H1 (cell line): Measurements from ENCODE around the gene GHRHR. TPM values are rescaled to one million over a fixed set of nuclear protein-coding genes. Genes with fewer than 3 reads are reported as not detected.

Experiments
- CTCF ChIA-PET: fragments of 300-600 bp; sonication (Branson Sonifier 250); formaldehyde crosslinking; loops from one replicate; lab custom pipeline; 2021; ENCODE audit not compliant: partially characterized antibody; lab: Charles Lee
- POLR2A ChIA-PET: fragments of 300-600 bp; sonication (Branson Sonifier 250); formaldehyde crosslinking; loops from one replicate; lab custom pipeline; 2021; ENCODE audit warnings: inconsistent platforms; ENCODE audit not compliant: partially characterized antibody; lab: Charles Lee
- DNase-seq, 2 experiments: peaks; one replicate each; pipeline versions ENCODE4 v3.0.0 to v3.0.0-alpha.2; 2010 to 2022; ENCODE audit warnings: low spot score in 2 of 2, low read depth in 1 of 2, mixed read lengths in 1 of 2
- FAIRE-seq: peaks from 2 replicates; lab custom pipeline; 2011; peaks lifted over from hg19 to GRCh38; lab: Jason Lieb, UNC
- H2AFZ ChIP-seq: 2 replicates; pipeline ENCODE4 v1.8.1; 2012; ENCODE audit warnings: low read length, inconsistent platforms
- H2AK5ac ChIP-seq: 2 replicates; pipeline ENCODE4 v1.6.1; 2013; ENCODE audit warnings: low read depth, low read length
- H2BK120ac ChIP-seq: replicated peaks from 2 replicates; pipeline ENCODE3; 2013; ENCODE audit warnings: low read depth, low read length, inconsistent platforms
- H2BK12ac ChIP-seq: 2 replicates; pipeline ENCODE4 v1.6.1; 2013; ENCODE audit warnings: low read depth, low read length
- H2BK15ac ChIP-seq: 2 replicates; pipeline ENCODE4 v1.6.1; 2013; ENCODE audit warnings: low read length
- H2BK20ac ChIP-seq: 2 replicates; pipeline ENCODE4 v1.6.1; 2013; ENCODE audit warnings: low read length
- H2BK5ac ChIP-seq: 2 replicates; pipeline ENCODE4 v1.6.1; 2013; ENCODE audit warnings: low read depth, low read length
- H3K14ac ChIP-seq: 2 replicates; pipeline ENCODE4 v1.6.1; 2013; ENCODE audit warnings: inconsistent platforms; ENCODE audit not compliant: insufficient read length
- H3K18ac ChIP-seq: 2 replicates; pipeline ENCODE4 v1.6.1; 2013; ENCODE audit warnings: low read length; ENCODE audit errors: extremely low read depth
- H3K23ac ChIP-seq: 2 replicates; pipeline ENCODE4 v1.6.1; 2013; ENCODE audit warnings: inconsistent platforms; ENCODE audit not compliant: insufficient read length
- H3K23me2 ChIP-seq: 2 replicates; pipeline ENCODE4 v1.6.1; 2013; ENCODE audit warnings: low read depth, low read length
- H3K27ac ChIP-seq: 2 replicates; pipeline ENCODE4 v1.6.1; 2011; ENCODE audit warnings: low read depth, low read length, inconsistent platforms
- H3K27me3 ChIP-seq, 4 experiments: replicated peaks in 1 of 4; 1 replicate in 1 of 4; 2 replicates in 3 of 4; pipeline versions ENCODE4 v1.6.1 to v1.8.1; 2011 to 2013; ENCODE audit warnings: low read length in 3 of 4, mild to moderate bottlenecking in 3 of 4, inconsistent platforms in 2 of 4, mixed read lengths in 2 of 4, moderate library complexity in 1 of 4; ENCODE audit not compliant: control insufficient read depth in 3 of 4, insufficient read depth in 3 of 4; ENCODE audit errors: extremely low read depth in 1 of 4
- H3K36me3 ChIP-seq, 4 experiments: 2 replicates each; pipeline versions ENCODE4 v1.6.1 to v1.8.1; 2011 to 2013; ENCODE audit warnings: mild to moderate bottlenecking in 4 of 4, low read length in 3 of 4, moderate library complexity in 2 of 4, control low read depth in 1 of 4, inconsistent platforms in 1 of 4; ENCODE audit not compliant: insufficient read depth in 4 of 4, control insufficient read depth in 2 of 4
- H3K4ac ChIP-seq: replicated peaks from 2 replicates; pipeline ENCODE3; 2013; ENCODE audit warnings: low read length, low read depth, mixed read lengths, inconsistent platforms; ENCODE audit not compliant: insufficient read length
- H3K4me1 ChIP-seq, 4 experiments: replicated peaks in 1 of 4; 1 replicate in 1 of 4; 2 replicates in 3 of 4; pipeline versions ENCODE4 v1.6.1 to v1.8.1; 2011 to 2013; ENCODE audit warnings: low read length in 3 of 4, inconsistent platforms in 2 of 4, mixed read lengths in 1 of 4; ENCODE audit not compliant: insufficient read depth in 4 of 4, control insufficient read depth in 3 of 4
- H3K4me2 ChIP-seq, 2 experiments: 2 replicates each; pipeline versions ENCODE4 v1.6.1 to v1.8.1; 2011 to 2013; ENCODE audit warnings: low read depth in 2 of 2, low read length in 2 of 2, control low read depth in 1 of 2, inconsistent platforms in 1 of 2, mild to moderate bottlenecking in 1 of 2; ENCODE audit not compliant: insufficient read depth in 1 of 2
- H3K4me3 ChIP-seq, 4 experiments: fragments of 200-600, 300-600 bp in 1 of 4; sonication (generic), shearing (Covaris generic), sonication (Bioruptor Twin) in 1 of 4; 2 replicates each; pipeline versions ENCODE4 v1.5.1 to v1.8.1; 2011 to 2016; ENCODE audit warnings: low read length in 4 of 4, low read depth in 3 of 4, control low read depth in 2 of 4, inconsistent platforms in 2 of 4, mild to moderate bottlenecking in 2 of 4, mixed read lengths in 1 of 4, moderate library complexity in 1 of 4; ENCODE audit not compliant: insufficient read depth in 2 of 4; ENCODE audit errors: extremely low read depth in 1 of 4
- H3K56ac ChIP-seq: replicated peaks from 2 replicates; pipeline ENCODE3; 2013; ENCODE audit warnings: low read depth, mild to moderate bottlenecking, mixed read lengths, low read length, inconsistent platforms; ENCODE audit not compliant: insufficient read length
- H3K79me1 ChIP-seq: 2 replicates; pipeline ENCODE4 v1.6.1; 2013; ENCODE audit warnings: low read depth, low read length, control low read depth
- H3K79me2 ChIP-seq, 2 experiments: 2 replicates each; pipeline versions ENCODE4 v1.6.1 to v1.8.1; 2012 to 2013; ENCODE audit warnings: low read length in 2 of 2, mild to moderate bottlenecking in 2 of 2, inconsistent platforms in 1 of 2; ENCODE audit not compliant: insufficient read depth in 2 of 2, control insufficient read depth in 1 of 2
- H3K9ac ChIP-seq, 4 experiments: replicated peaks in 1 of 4; 1 replicate in 1 of 4; 2 replicates in 3 of 4; pipeline versions ENCODE4 v1.6.1 to v1.8.1; 2011 to 2013; ENCODE audit warnings: low read depth in 3 of 4, low read length in 3 of 4, control low read depth in 2 of 4, mild to moderate bottlenecking in 2 of 4, moderate library complexity in 2 of 4, inconsistent platforms in 1 of 4; ENCODE audit errors: extremely low read depth in 1 of 4
- H3K9me3 ChIP-seq, 2 experiments: 2 replicates each; pipeline versions ENCODE4 v1.6.1 to v1.8.1; 2012 to 2013; ENCODE audit warnings: mild to moderate bottlenecking in 2 of 2, moderate library complexity in 2 of 2, control low read depth in 1 of 2, inconsistent platforms in 1 of 2, low read depth in 1 of 2, low read length in 1 of 2, mixed read lengths in 1 of 2; ENCODE audit not compliant: insufficient read depth in 2 of 2
- H4K20me1 ChIP-seq, 2 experiments: replicated peaks in 1 of 2; 2 replicates each; pipeline versions ENCODE3 to v1.8.1; 2011 to 2013; ENCODE audit warnings: inconsistent platforms in 2 of 2, low read length in 2 of 2, mild to moderate bottlenecking in 1 of 2; ENCODE audit not compliant: insufficient read depth in 2 of 2, control insufficient read depth in 1 of 2
- H4K5ac ChIP-seq: 2 replicates; pipeline ENCODE4 v1.6.1; 2013; ENCODE audit warnings: low read length, low read depth, mixed read lengths, inconsistent platforms; ENCODE audit not compliant: insufficient read length
- H4K8ac ChIP-seq: 2 replicates; pipeline ENCODE4 v1.8.0; 2013; ENCODE audit warnings: mild to moderate bottlenecking, moderate library complexity, low read length, inconsistent platforms; ENCODE audit not compliant: insufficient read depth; ENCODE audit errors: extremely low read depth
- H4K91ac ChIP-seq: replicated peaks from 2 replicates; pipeline ENCODE3; 2013; ENCODE audit warnings: low read length, mixed read lengths, inconsistent platforms; ENCODE audit not compliant: insufficient read length
- CEBPB ChIP-seq: IDR thresholded peaks from 2 replicates; pipeline ENCODE4 v1.6.1; 2012; ENCODE audit warnings: low read depth, low read length
- CHD2 ChIP-seq: IDR thresholded peaks from 2 replicates; pipeline ENCODE4 v1.6.1; 2012; ENCODE audit warnings: low read length, improper control_type of control experiment
- EGR1 ChIP-seq: IDR thresholded peaks from 2 replicates; pipeline ENCODE4 v1.6.1; 2011; ENCODE audit warnings: low read depth, low read length, borderline replicate concordance
- NANOG ChIP-seq: IDR thresholded peaks from 2 replicates; pipeline ENCODE4 v1.6.1; 2011; ENCODE audit warnings: low read length, low read depth, mild to moderate bottlenecking, inconsistent platforms; ENCODE audit not compliant: insufficient read depth, poor library complexity, severe bottlenecking
- RAD21 ChIP-seq, 2 experiments: IDR thresholded peaks in 1 of 2; conservative IDR thresholded peaks in 1 of 2; 2 replicates each; pipeline ENCODE4 v1.6.1; 2011; ENCODE audit warnings: low read depth in 2 of 2, low read length in 2 of 2, improper control_type of control experiment in 1 of 2, inconsistent platforms in 1 of 2, mild to moderate bottlenecking in 1 of 2, moderate library complexity in 1 of 2
- YY1 ChIP-seq: IDR thresholded peaks from 2 replicates; pipeline ENCODE4 v1.6.1; 2011; ENCODE audit warnings: low read depth, mild to moderate bottlenecking, low read length
- WGBS, 2 experiments: shearing (Covaris generic) in 1 of 2; methylation state at CpG; one replicate each; pipeline versions ENCODE4 v1.1.6 to v1.1.7; 2013 to 2015; ENCODE audit warnings: low lambda C conversion rate in 2 of 2, mixed read lengths in 2 of 2, inconsistent platforms in 1 of 2, low coverage in 1 of 2, missing lambda C conversion rate in 1 of 2; ENCODE audit not compliant: insufficient replicate concordance in 2 of 2, insufficient coverage in 1 of 2, insufficient read length in 1 of 2; ENCODE audit errors: extremely low coverage in 1 of 2, missing lambda C conversion rate in 1 of 2; 5-methylcytosine and 5-hydroxymethylcytosine counted together
- polyA plus RNA-seq, 7 experiments: library from polyadenylated mRNA; depleted of rRNA in 3 of 7; stranded (reverse) in 5 of 7; unstranded in 2 of 7; fragments of >200 nt in 5 of 7; fragments of 200-250 nt in 2 of 7; gene quantifications; 1 replicate in 5 of 7; 2 replicates in 1 of 7; 4 replicates in 1 of 7; pipeline versions ENCODE4 v1.2.1 to v1.2.3, GENCODE V29; 2011 to 2013; ENCODE audit warnings: missing spikeins in 2 of 7, mixed read lengths in 2 of 7
- total RNA-seq: library from RNA; stranded (reverse); fragmentation: NEBNext Ultra II Directional; extraction: Animal tissue kit (Norgen Biotek cat#: 25700); gene quantifications from 2 replicates; pipeline ENCODE4 v1.2.1, GENCODE V29; 2021
- TF ChIP-seq, protein P1 (sequence below), 3 experiments: IDR thresholded peaks; 1 replicate in 2 of 3; 2 replicates in 1 of 3; pipeline versions ENCODE4 v1.5.1 to v1.6.1; 2011; ENCODE audit warnings: low read length in 3 of 3, mild to moderate bottlenecking in 3 of 3, inconsistent platforms in 2 of 3, low read depth in 1 of 3, moderate library complexity in 1 of 3; ENCODE audit not compliant: insufficient read depth in 1 of 3; ENCODE audit errors: control extremely low read depth in 1 of 3

GHRHR gene
- total and polyA plus RNA-seq, 2 of the 8 experiments (the other 6 are each of a cell fraction or from before 2014, with no cell fraction given), result 0.60 to 6.5 TPM

DNA sequence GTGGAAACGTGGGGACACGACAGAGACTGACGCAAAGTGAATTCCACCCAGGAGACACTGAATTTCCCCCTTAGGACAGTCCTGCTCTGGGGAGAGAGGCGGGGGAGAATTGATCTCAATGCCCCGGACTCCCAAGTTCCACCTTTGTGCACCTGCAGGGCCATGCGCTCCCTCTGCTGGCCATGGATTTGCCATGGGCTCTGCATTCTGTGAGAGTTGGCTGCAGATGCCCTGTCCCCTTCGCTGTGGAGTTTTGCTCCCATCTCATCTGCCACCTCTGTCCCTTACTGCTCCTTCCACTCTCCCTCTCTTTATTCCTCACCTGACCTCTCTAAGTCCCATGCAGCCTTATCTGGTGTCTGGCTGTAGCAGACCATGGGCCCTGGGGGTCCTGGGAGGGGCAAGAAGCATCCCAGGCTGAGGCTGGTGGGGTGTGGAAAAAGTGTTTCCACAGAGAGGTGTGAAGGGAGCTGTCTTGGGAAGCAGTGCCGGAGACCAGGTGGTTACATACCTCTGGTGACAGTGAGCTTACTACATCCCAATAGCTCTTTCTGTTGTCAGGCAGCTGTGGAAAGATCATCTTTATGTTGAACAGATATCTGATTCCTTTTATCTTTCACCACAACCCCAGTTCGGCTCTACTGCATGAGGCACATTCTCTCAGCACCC is 14.3 kb downstream of the GHRHR start:
- FAIRE-seq, result no peak

More for the DNA sequence above, 14.3 kb downstream of the GHRHR start:
- no peak overlapping the region for H2BK12ac ChIP-seq
- no peak overlapping the region for H4K91ac ChIP-seq
- 0 out of 2 replicates have a peak overlapping the region, but pooled peaks have one; percentile 59 for H2AFZ ChIP-seq
- no peaks in the 10 kb centered on the region; the same call in 1 of the 2 replicates for H3K79me1 ChIP-seq
- H3K9me3 ChIP-seq, result no peaks in the 10 kb centered on the region
- no peak overlapping the region; the same call in 1 of the 2 replicates for H4K8ac ChIP-seq
- H3K56ac ChIP-seq, result no peak overlapping the region
- no peak overlapping the region for H3K4ac ChIP-seq
- H2BK120ac ChIP-seq, result no peak overlapping the region
- no peaks in the 10 kb centered on the region for H3K36me3 ChIP-seq
- peaks cover 2% of the 10 kb centered on the region; the same call in 1 of the 2 replicates for H3K23me2 ChIP-seq
- no peak overlapping the region for H3K27ac ChIP-seq
- H3K18ac ChIP-seq, result no peak overlapping the region
- H3K14ac ChIP-seq, result no peak overlapping the region
- no peaks in the 10 kb centered on the region; a peak in 2 of 7 replicates for H3K27me3 ChIP-seq
- POLR2A ChIA-PET, result no interaction called here
- DNase-seq, result peak; percentile 43 to 79
- no peak overlapping the region for H2BK15ac ChIP-seq
- H3K4me2 ChIP-seq, result no peak overlapping the region
- no peak overlapping the region for H3K4me3 ChIP-seq
- WGBS, 2 experiments, result 45% methylated on average over 9 of the region's 9 CpGs; no CpG with 5 or more reads in 1 of the 2 experiments
- no peak overlapping the region for H3K9ac ChIP-seq
- no peak overlapping the region for H2BK5ac ChIP-seq
- CTCF ChIA-PET, result interaction anchor here (0.7 to 26.1 kb wide), 36 partner anchors 8 to 251 kb away, joined by 3 to 517 read pairs (median 4); no protein-coding TSS in a partner anchor
- H3K4me1 ChIP-seq, result peaks cover 0 to 7% (median 4%) of the 10 kb centered on the region in 4 experiments; a peak in 4 of 7 replicates
- TF ChIP-seq CEBPB, result no peak
- no peak for TF ChIP-seq NANOG
- TF ChIP-seq CHD2, result 0 out of 2 replicates have a peak, but pooled peaks have one; percentile 35
- TF ChIP-seq RAD21 (IDR thresholded peaks at IDR 0.05 in 1 of 2, conservative IDR thresholded peaks at IDR 0.05 in 1 of 2; ENCODE audit: low read depth in 2 of 2, low read length in 2 of 2), result peak; percentile 78 to 83
- TF ChIP-seq, protein P1, sequence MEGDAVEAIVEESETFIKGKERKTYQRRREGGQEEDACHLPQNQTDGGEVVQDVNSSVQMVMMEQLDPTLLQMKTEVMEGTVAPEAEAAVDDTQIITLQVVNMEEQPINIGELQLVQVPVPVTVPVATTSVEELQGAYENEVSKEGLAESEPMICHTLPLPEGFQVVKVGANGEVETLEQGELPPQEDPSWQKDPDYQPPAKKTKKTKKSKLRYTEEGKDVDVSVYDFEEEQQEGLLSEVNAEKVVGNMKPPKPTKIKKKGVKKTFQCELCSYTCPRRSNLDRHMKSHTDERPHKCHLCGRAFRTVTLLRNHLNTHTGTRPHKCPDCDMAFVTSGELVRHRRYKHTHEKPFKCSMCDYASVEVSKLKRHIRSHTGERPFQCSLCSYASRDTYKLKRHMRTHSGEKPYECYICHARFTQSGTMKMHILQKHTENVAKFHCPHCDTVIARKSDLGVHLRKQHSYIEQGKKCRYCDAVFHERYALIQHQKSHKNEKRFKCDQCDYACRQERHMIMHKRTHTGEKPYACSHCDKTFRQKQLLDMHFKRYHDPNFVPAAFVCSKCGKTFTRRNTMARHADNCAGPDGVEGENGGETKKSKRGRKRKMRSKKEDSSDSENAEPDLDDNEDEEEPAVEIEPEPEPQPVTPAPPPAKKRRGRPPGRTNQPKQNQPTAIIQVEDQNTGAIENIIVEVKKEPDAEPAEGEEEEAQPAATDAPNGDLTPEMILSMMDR (IDR thresholded peaks at IDR 0.05; ENCODE audit: control extremely low read depth in 1 of 3, insufficient read depth in 1 of 3, low read depth in 1 of 3, low read length in 3 of 3), result peak; percentile 89 to 91 (median 91)
- peak; percentile 40; the same call in 1 of the 2 replicates for TF ChIP-seq YY1
- TF ChIP-seq EGR1, result no peak
- no peak overlapping the region for H2BK20ac ChIP-seq
- H4K20me1 ChIP-seq, result no peaks in the 10 kb centered on the region
- no peak overlapping the region for H2AK5ac ChIP-seq
- H4K5ac ChIP-seq, result no peak overlapping the region
- no peaks in the 10 kb centered on the region for H3K79me2 ChIP-seq
- no peak overlapping the region for H3K23ac ChIP-seq
